K562 (cell line): ENCODE measurements around the gene KIF9.

ENCODE experiments used
- BHLHE40 ChIP-seq: IDR thresholded peaks from 2 replicates; pipeline ENCODE4 v1.6.1; 2011; ENCODE audit warnings: low read length, improper control_type of control experiment
- CAMTA2 ChIP-seq: fragments of 250-450 bp; sonication (Bioruptor Pico); conservative IDR thresholded peaks from 2 replicates; pipeline ENCODE4 v1.5.1; 2022
- CC2D1A ChIP-seq: fragments of 450-650 bp; IDR thresholded peaks from 2 replicates; pipeline ENCODE4 v1.6.1; 2017; ENCODE audit warnings: mild to moderate bottlenecking
- CXXC5 ChIP-seq: fragments of 250-450 bp; sonication (Bioruptor Pico); IDR thresholded peaks from 2 replicates; pipeline ENCODE4 v1.8.0; 2022; ENCODE audit warnings: inconsistent platforms, mild to moderate bottlenecking, moderate library complexity
- ELF1 ChIP-seq: fragments of 200-800 bp; sonication (Bioruptor generic); IDR thresholded peaks from 2 replicates; pipeline ENCODE4 v1.6.1; 2016; ENCODE audit warnings: missing genetic modification characterization, missing compliant biosample characterization
- HDAC2 ChIP-seq: fragments of 450-650 bp; IDR thresholded peaks from 2 replicates; pipeline ENCODE4 v1.6.1; 2016; ENCODE audit warnings: mild to moderate bottlenecking
- POLR2A ChIP-seq: fragments of 450-650 bp; conservative IDR thresholded peaks from 2 replicates; pipeline ENCODE4 v1.6.1; 2016
- SP1 ChIP-seq: sonication (generic); formaldehyde crosslinking; IDR thresholded peaks from 2 replicates; pipeline ENCODE4 v1.8.1; 2022; ENCODE audit warnings: mild to moderate bottlenecking, missing genetic modification reagents
- TBP ChIP-seq: optimal IDR thresholded peaks from 2 replicates; pipeline ENCODE3; 2011; ENCODE audit warnings: low read depth, low read length, improper control_type of control experiment
- ZNF311 ChIP-seq: fragments of 250-450 bp; sonication (Bioruptor Pico); IDR thresholded peaks from 2 replicates; pipeline ENCODE4 v1.4.0; 2020; ENCODE audit warnings: mild to moderate bottlenecking, moderate library complexity
- TF ChIP-seq, protein P1 (sequence below), 3 experiments: IDR thresholded peaks in 2 of 3; conservative IDR thresholded peaks in 1 of 3; 2 replicates each; pipeline ENCODE4 v1.5.1; 2011 to 2012; ENCODE audit warnings: low read length in 3 of 3, mild to moderate bottlenecking in 3 of 3, control low read depth in 2 of 3, improper control_type of control experiment in 1 of 3, inconsistent platforms in 1 of 3, low read depth in 1 of 3, mixed read lengths in 1 of 3, moderate library complexity in 1 of 3; ENCODE audit not compliant: insufficient read depth in 2 of 3
- TF ChIP-seq, protein P2 (sequence below): fragments of 450-650 bp; IDR thresholded peaks from one replicate; pipeline ENCODE4 v1.6.1; 2018; ENCODE audit warnings: mild to moderate bottlenecking, moderate library complexity; ENCODE audit not compliant: partially characterized antibody

DNA sequence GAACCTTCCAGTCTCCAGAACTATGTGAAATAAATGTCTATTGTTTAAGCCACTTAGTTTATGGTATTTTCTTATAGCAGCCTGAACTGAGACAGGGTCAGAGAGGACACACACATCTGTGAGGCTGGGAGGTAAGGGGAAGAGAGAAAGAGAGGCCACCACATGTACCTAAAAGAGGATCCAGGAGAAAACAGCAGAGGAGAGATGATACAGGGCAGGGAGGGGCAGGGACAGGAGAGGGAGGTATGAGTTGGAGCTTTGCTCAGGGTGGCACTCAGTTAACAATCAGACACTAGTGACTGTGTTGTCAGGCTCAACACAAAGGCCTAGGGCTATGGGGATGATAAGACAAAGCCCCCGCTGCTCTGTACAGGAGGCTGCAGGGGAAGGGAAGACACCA, 17.6 kb downstream of the KIF9 start:
- TF ChIP-seq, protein P1, sequence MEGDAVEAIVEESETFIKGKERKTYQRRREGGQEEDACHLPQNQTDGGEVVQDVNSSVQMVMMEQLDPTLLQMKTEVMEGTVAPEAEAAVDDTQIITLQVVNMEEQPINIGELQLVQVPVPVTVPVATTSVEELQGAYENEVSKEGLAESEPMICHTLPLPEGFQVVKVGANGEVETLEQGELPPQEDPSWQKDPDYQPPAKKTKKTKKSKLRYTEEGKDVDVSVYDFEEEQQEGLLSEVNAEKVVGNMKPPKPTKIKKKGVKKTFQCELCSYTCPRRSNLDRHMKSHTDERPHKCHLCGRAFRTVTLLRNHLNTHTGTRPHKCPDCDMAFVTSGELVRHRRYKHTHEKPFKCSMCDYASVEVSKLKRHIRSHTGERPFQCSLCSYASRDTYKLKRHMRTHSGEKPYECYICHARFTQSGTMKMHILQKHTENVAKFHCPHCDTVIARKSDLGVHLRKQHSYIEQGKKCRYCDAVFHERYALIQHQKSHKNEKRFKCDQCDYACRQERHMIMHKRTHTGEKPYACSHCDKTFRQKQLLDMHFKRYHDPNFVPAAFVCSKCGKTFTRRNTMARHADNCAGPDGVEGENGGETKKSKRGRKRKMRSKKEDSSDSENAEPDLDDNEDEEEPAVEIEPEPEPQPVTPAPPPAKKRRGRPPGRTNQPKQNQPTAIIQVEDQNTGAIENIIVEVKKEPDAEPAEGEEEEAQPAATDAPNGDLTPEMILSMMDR (IDR thresholded peaks at IDR 0.05 in 2 of 3, conservative IDR thresholded peaks at IDR 0.05 in 1 of 3; ENCODE audit: insufficient read depth in 2 of 3, low read depth in 1 of 3, low read length in 3 of 3): no peak
- TF ChIP-seq ELF1: no peak
- no peak for TF ChIP-seq POLR2A
- no peak for TF ChIP-seq CC2D1A
- no peak for TF ChIP-seq HDAC2
- TF ChIP-seq SP1 (CRISPR knock-in tag): no peak
- TF ChIP-seq CXXC5 (CRISPR knock-in tag): no peak
- TF ChIP-seq TBP: no peak
- TF ChIP-seq, protein P2, sequence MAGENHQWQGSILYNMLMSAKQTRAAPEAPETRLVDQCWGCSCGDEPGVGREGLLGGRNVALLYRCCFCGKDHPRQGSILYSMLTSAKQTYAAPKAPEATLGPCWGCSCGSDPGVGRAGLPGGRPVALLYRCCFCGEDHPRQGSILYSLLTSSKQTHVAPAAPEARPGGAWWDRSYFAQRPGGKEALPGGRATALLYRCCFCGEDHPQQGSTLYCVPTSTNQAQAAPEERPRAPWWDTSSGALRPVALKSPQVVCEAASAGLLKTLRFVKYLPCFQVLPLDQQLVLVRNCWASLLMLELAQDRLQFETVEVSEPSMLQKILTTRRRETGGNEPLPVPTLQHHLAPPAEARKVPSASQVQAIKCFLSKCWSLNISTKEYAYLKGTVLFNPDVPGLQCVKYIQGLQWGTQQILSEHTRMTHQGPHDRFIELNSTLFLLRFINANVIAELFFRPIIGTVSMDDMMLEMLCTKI: no peak
- TF ChIP-seq BHLHE40: no peak
- TF ChIP-seq CAMTA2 (CRISPR knock-in tag): no peak
- no peak for TF ChIP-seq ZNF311 (CRISPR knock-in tag)
